ENCODE data around the gene LSM12.

Gene LSM12

GRCh38 chr17:44087319-44087718 lies 20.8 kb upstream of the LSM12 start:
- no peak for TF ChIP-seq CTCF (IDR thresholded peaks at IDR 0.05; ENCODE audit: borderline replicate concordance, control extremely low read depth, extremely low read depth, insufficient read depth, missing control alignments)
- in situ Hi-C loops (cut with MboI; ENCODE audit: low sequenced_read_pairs, unreplicated experiment), result no loop called here
- no peak for DNase-seq (ENCODE audit: low spot score)

- TF ChIP-seq CTCF (IDR thresholded peaks at IDR 0.05; ENCODE audit: borderline replicate concordance, control extremely low read depth, extremely low read depth, insufficient read depth, missing control alignments), result no peak
- in situ Hi-C loops (cut with MboI; ENCODE audit: low sequenced_read_pairs, unreplicated experiment), result no loop called here
- no peak for DNase-seq (ENCODE audit: low spot score)
These were observed 20.2 kb upstream of the LSM12 start for GRCh38 chr17:44086364-44087311.

- no peak for TF ChIP-seq CTCF (IDR thresholded peaks at IDR 0.05; ENCODE audit: borderline replicate concordance, control extremely low read depth, extremely low read depth, insufficient read depth, missing control alignments)
- DNase-seq (ENCODE audit: low spot score), result no peak
- in situ Hi-C loops (cut with MboI; ENCODE audit: low sequenced_read_pairs, unreplicated experiment), result no loop called here
These were observed 19.4 kb upstream of the LSM12 start for GRCh38 chr17:44085908-44086307.

GRCh38 chr17:44084921-44085320 lies 18.4 kb upstream of the LSM12 start:
- TF ChIP-seq CTCF (IDR thresholded peaks at IDR 0.05; ENCODE audit: borderline replicate concordance, control extremely low read depth, extremely low read depth, insufficient read depth, missing control alignments), result no peak
- DNase-seq (ENCODE audit: low spot score), result no peak
- in situ Hi-C loops (cut with MboI; ENCODE audit: low sequenced_read_pairs, unreplicated experiment), result no loop called here

- TF ChIP-seq CTCF (IDR thresholded peaks at IDR 0.05; ENCODE audit: borderline replicate concordance, control extremely low read depth, extremely low read depth, insufficient read depth, missing control alignments), result no peak
- DNase-seq (ENCODE audit: low spot score), result peak; percentile 61
- in situ Hi-C loops (cut with MboI; ENCODE audit: low sequenced_read_pairs, unreplicated experiment), result no loop called here
These were observed 17.7 kb upstream of the LSM12 start for GRCh38 chr17:44084131-44084538.

GRCh38 chr17:44083250-44083849 lies 16.9 kb upstream of the LSM12 start:
- DNase-seq (ENCODE audit: low spot score), result no peak
- TF ChIP-seq CTCF (IDR thresholded peaks at IDR 0.05; ENCODE audit: borderline replicate concordance, control extremely low read depth, extremely low read depth, insufficient read depth, missing control alignments), result no peak
- in situ Hi-C loops (cut with MboI; ENCODE audit: low sequenced_read_pairs, unreplicated experiment), result no loop called here
